ENCODE results near the gene REXO4.

- TF ChIP-seq CTCF (IDR thresholded peaks at IDR 0.05) = no peak
- TF ChIP-seq POLR2A (IDR thresholded peaks at IDR 0.05) = no peak
Observed at GRCh38 chr9:133386338-133386737, 31.5 kb downstream of the REXO4 start.
